Stimulated activated CD8-positive, alpha-beta memory T cell treated with anti-CD3 and anti-CD28 coated beads, Interleukin-7, amount 100 ng/mL, for 24 hours (primary cell): Measurements from ENCODE around the gene VAC14.

Experiments
- DNase-seq: peaks from one replicate; pipeline ENCODE4 v3.0.0-alpha.2; 2020; ENCODE audit warnings: low read depth

Gene VAC14

GRCh38 chr16:70760221-70760620, 40.7 kb downstream of the VAC14 start:
- DNase-seq, result no peak

- DNase-seq, result no peak
These were observed 41.3 kb downstream of the VAC14 start for GRCh38 chr16:70759666-70760065.

GRCh38 chr16:70758786-70759185, 42.2 kb downstream of the VAC14 start:
- no peak for DNase-seq

GRCh38 chr16:70757183-70757582, 43.8 kb downstream of the VAC14 start:
- DNase-seq, result no peak

GRCh38 chr16:70756071-70756470, 44.9 kb downstream of the VAC14 start:
- no peak for DNase-seq

DNA sequence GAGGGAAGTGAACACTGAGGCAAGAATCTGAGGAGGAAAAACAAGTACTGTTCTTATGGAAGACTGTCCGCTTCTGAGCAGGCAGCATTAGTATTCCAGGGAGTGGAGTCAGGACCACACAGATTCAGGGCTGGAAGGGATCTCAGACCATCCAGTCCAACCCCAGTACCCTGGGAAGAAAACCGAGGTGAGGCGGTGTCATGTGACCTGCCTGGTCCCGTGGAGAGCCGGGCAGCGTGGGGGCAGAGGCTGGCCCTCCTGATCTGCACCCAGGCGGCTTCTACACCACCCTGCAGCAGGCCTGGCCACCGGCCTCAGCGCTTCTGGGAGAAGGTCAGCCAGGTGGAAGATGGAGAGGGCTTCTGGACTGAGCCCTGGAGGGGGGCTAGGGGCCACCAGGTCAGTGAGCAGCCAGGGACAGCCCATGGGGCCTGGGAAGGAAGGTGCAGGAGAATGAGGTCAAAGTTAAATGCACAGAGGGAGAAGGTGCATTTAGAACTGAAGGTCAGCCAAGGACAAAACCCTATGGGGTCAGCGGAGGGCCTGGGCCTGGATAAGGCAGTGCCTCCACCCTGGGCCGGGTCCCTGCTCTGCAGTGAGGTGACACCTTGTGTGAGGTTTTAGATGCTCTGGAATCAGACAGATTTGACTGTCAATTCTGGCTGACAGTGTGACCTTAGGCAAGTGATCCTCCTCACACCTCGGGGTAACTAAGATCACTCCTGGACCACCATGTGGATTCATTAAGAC, 45.9 kb downstream of the VAC14 start:
- DNase-seq, result no peak

- DNase-seq, result no peak
These were observed 46.6 kb downstream of the VAC14 start for GRCh38 chr16:70754371-70754770.

DNA sequence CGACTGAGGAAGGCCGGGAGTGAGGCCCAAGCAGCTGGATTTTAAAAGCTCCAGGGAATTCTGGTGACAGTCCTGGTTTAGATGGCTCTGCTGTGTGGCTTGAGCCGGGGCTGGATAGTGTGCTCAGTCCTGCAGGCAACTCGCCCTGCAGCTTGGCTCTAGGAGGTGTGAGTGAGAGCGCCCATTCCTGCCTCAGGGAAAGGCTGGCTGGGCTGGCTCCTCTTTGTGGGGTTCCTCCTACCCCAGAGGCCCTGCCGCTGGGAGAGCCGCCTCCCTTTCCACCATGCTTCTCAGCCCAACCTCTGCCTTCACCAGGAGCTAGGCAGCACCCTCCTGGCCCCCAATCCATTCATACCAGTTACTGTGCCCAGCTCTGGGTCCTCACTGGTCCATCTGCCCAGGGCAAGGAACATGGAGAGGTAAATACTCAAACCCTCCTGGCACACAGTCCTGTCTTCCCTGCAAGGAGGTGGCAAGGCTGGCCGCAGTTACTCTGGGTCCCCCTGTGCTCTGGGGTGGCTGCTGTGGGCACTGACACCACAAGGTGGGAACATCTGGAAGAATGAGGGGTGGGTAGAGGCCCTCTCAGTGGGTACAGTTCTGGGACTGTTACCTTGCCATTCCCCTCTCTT, 47.1 kb downstream of the VAC14 start:
- DNase-seq, result no peak

- DNase-seq, result no peak
These were observed 47.7 kb downstream of the VAC14 start for GRCh38 chr16:70753228-70753627.

GRCh38 chr16:70752426-70752825, 48.5 kb downstream of the VAC14 start:
- no peak for DNase-seq

DNA sequence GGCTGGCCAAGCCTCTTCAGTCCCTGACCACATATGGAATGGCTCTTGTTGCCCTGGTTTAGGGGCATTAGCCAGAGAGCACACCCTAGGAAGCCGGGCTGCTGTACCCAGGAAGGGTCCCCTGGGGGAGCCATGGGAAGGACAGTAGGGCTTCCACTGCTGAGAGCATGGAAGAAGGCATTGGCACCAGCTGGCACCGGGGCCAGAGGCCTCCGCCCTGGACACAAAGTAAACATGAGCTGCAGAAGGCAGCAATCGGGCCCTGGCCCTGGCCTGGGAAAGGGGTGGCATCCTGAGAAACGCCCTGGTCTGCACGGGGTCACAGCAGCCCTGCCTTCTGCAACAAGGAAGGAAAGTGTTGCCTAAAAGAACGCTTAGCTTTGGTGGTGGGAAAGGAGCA, 49.4 kb downstream of the VAC14 start:
- no peak for DNase-seq

GRCh38 chr16:70750893-70751467, 50.0 kb downstream of the VAC14 start:
- no peak for DNase-seq

DNA sequence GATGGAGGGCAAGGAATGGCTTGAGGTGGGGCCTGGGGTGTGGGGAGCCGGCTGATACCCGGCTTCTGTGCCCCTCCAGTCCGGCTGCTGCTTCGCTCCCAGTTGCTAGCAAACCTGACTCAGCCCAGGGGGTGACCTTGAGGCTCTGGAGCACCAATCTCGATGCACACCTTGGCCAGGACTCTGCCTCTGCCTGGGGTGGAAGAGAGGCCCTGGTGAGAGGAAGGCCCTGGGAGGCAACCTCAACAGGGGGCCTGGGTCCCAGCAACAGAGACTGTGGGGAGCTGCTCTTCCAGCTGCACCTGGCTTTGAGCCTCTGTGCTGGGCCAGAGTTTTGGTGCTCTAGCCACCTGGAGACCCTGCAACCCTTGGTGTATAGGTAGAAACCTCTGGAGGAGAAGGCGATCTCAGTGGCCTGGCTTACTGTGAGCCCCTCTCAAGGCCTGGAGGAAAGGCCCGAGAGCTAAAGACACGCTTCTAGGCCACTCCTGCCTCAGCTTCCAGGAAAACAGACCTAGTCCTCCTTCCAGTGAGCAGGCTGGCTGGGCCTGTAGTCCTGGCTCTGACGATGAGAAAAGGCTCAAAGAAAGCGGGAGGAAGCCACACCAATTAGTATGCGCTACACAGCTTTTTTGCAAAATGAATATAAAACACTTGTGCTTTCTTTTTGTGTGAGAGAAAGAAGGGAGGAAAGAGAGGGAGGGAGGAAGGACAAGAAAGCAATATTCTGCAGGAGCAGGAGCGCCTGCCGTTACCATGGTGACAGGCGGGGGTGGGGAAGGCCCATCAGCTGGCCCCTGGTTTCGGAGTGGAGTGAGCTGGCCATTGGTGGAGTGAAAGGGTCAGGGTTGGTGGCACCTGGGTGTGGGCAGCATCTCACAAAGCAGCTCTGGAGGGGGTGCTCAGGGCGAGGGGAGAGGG, 51.0 kb downstream of the VAC14 start:
- DNase-seq, result no peak

DNA sequence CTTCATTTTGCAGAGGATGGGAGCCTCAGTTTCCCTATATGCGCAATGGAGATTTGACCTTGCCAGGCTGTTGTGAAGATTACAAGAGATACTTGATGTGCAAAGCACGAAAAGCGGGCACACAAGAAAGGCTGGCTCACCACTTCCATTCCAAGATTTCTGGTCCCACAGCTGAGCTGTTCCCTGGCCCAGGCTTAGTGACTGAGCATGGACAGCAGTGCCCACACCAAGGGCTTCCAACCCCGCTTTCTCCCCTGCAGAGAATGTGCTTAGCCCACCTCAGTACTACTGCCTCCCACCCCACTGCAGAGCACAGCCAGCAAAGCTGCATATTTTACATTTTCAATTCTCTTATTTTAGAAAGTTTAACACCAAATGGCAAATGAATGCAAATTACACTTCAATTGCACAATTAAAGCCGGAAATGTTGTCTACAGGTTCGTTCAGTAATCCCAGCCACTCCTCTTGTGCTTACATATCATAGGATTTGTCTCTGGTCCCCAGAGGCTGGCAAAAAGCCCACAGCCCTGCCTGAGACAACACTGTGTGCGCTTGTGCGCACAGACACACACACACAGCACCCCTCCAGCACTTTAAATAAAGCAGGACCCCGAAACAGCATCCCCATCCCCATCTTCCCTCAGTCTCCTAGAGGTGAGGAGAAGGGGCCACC, 51.8 kb downstream of the VAC14 start:
- no peak for DNase-seq

DNA sequence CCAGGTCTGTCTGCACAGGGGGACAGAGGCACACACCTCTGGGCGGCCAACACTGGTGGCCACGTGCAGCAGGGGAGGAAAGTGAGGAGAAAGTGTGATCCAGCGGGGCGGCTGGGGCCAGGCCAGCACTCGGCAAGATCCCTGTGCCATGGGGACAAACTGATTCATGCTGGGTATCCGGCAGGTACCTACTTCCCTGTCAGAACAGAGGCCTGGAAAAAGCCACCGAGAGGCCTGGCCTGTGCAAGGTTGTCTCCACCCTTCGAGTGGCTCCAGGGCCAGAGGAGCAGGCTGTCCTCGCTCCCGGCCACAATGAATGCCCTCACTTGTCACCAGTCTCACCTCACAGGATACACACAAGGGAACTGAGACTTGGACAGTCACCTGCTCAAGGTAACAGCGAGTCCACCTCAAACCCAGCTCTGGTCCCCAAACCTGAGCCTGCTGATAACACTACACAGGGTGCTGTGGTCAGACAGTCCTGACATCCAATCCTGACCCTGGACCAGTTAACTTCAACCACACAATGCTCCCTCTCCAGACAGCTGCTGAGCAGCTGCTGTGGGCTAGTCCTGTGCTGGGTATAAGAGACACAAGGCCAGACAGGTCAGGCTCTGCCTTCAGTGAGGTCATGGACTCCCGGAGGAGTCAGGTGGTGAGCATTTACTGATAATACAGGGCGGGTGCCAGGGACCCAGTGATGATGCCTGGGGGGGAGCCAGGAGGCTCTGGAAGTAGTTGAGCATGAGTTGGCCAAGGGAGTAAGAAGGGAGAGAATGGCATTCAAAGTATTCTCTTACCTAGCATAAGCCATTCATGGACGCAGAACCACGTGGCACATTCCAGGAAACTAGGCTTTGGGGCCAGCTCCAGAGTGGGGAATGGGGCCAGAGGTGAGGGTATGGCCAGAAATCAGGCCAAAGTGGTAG, 53.0 kb downstream of the VAC14 start:
- DNase-seq, result no peak

- no peak for DNase-seq
These were observed 54.1 kb downstream of the VAC14 start for GRCh38 chr16:70746708-70747424.

GRCh38 chr16:70746040-70746707, 54.8 kb downstream of the VAC14 start:
- DNase-seq, result no peak

GRCh38 chr16:70745536-70746025, 55.4 kb downstream of the VAC14 start:
- no peak for DNase-seq

DNA sequence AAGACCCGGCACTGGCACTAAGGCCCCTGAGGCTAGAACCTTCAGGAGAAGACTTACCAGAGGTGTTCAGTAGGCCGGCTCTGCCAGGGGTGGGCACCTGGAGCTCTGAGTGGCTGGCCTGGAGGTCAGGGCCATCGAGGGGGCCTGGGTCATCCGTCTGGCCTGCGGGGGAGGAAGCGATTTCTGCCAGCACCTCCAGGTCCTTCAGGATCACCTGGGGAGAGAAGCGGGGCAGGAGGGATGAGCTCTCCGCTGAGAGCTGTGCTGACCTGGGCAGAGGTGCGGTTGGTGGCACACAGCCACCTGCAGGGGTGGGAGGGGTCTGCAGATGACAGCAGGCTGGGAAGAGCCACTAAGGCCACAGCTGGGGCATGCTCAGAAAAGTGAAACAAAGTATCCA, 56.6 kb downstream of the VAC14 start:
- no peak for DNase-seq
